NOMO-1 (cell line): Measurements from ENCODE around the gene C13orf46.
"Not testable (repeated sequence)": the region's sequence is repeated elsewhere in the genome, so short reads cannot be mapped to it uniquely, and the experiment has no call there.

Experiments
- DNase-seq, 2 experiments: peaks; one replicate each; lab custom pipeline; 2025; ENCODE audit not compliant: unreplicated experiment in 2 of 2; lab: John Stamatoyannopoulos, UW

The C13orf46 gene

DNA sequence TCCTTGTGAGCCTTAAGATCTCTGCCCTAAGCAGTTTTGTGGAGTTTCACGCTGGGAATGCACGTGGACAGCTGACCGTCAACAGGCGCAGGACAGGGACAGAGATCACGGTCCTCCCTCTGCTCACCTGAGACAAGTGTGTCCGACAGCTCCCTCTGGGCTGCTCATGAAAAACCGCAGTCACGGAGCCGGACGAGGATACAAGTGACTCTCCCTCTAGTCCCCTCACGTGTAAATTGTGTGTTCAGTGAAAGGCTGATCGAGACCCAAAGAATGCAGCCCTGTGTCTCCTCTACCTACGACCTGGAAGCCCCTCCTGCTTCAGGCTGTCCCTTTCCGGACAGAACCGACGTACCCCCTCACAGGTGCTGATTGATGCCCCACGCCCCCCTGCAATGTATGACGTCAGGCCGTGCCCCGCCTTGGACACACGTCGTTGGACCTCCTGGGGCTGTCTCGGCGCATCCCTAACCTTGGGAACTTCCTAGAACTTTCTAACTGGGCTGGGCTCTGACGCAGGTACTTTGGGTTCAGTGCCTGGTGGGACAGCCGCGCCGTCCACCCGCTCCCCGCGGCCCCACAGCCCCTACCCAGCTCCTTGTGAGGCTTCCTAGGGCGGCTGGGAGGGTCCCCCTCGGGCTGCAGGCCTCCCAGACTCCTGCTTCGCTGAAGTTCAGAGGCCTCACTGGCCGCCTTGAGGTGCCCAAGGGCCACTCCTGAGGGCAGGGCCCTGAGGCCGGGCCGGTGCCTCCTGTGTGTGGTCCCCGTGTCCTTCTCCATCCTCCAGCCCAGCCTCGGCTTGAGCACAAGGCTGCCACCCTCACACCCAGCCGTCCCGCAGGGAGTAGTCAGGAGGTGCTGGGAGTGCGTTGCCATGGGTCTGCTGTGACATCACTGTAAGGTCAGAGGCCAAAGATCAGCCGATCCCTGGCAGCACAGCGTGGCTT, at the start of gene C13orf46:
Gene C13orf46 (minus strand): TSS at position 859 of the 947 bp plus-strand sequence. CDS start 79 bp downstream, at position 780.
- no peak for DNase-seq

DNA sequence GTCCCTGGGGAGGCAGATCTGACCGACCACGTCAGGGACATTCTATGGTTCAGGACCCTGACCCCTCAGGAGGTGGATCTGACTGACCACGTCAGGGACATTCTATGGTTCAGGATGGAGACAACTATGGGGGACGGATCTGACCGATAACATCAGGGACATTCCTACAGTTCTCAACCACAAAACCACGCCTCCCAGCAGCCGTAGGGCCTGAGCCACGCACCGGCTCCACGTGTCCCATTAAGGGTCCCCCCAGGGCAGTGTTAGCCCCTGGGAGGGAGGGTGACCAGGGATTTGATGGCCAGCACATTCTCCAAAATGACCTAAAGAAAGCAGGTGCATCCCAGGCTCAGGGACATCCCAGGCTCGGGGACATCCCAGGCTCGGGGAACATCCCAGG, 49.0 kb upstream of the C13orf46 start:
- DNase-seq = no peak

DNA sequence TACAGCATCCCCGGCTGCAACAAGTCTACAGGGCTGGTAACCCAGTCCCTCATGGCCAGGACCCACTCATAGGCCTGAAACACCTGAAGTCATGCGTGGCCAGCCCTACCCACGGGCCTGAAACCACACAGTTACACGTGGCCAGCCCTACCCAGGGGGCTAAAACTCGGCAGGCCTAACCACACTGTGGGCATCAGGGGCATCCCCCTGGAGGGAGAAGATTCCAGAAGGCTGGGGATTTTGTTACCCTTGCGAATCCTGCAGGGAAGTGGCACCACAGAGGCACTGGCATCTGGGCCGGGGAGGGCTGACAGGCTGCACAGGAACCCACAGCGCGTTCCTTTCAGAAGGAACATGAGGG, 48.4 kb upstream of the C13orf46 start:
- no peak for DNase-seq

DNA sequence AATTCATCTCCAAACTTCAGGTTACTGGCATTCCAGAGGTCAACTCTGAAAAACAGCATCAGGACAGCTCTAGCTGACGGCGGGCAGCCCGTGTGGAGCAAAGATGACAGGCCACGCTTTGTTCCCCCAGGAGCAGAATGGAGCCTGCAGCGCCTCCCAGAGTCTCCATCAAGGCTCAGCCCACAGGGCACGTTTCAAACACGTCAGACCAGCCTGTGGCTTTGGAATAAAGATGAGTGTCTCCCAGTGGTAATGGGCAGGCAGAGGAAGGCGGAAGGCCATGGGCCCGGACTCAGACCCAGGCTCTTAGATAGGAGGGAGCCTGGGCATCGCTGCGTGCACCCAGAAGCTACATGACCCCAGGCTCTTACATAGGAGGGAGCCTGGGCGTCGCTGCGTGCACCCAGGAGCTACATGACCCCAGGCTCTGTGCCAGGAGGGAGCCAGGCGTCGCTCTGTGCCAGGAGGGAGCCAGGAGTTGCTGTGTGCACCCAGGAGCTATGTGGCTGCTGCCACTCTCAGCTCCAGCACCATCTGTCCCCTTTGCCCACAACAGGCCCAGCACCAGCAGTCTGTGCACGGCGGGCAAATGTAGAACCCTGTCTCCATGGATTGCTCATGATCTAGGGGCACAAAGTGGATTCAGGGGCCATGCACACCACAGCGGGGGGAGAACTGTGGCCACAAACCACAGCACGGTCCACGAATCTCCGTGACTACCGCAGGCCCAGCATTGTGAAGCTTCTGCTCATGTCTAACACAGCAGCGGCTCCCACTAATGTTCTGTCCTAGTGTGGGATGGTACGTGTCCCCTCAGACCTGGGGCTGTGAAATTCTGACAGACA, 47.8 kb upstream of the C13orf46 start:
- no peak for DNase-seq

DNA sequence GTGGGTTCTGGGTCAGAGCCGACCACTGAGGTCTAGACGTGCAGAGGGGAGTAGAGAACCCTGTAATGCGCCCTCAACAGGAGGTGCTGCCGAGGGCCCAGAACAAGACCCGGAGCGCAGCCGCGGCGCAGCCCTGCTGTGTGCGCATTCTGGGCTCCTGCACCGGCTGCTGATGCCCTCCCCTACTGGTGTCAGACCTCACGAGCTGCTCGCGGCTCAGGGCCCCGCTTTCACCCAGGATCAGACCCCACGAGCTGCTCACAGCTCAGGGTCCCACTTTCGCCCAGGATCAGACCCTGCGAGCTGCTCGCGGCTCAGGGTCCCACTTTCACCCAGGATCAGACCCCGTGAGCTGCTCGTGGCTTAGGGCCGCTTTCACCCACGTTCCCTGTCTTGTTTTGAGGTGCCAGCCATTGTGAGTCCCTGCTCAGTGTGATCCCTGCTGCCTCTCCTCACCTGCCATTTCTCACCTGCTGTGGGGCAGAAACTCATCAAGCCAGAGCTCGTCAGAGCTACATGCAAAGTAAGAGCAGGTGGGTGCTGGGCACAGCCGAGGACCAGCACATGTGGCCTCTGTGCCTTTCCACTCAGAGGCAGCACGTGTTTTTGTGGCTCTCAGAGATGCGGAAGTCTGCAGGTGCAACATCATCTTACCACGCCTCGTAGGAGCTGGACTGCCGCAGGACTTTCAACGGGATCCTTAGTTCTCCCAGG, 47.0 kb upstream of the C13orf46 start:
- no peak for DNase-seq

DNA sequence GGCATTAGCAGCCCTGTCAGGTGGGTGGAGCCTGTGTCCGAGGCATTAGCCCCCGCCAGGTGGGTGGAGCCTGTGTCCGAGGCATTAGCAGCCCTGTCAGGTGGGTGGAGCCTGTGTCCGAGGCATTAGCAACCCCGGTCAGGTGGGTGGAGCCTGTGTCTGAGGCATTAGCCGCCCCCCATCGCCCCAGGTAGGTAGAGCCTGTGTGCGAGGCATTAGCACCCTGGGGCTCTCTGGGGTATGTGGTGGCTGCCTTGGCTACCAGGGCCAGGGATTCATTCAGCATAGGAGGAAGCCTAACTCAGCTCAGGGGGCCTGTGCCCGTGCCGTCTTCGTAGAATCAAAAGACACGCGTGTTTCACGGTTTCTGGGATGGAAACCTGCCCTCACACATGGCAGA, 46.3 kb upstream of the C13orf46 start:
- not testable (repeated sequence) for DNase-seq

DNA sequence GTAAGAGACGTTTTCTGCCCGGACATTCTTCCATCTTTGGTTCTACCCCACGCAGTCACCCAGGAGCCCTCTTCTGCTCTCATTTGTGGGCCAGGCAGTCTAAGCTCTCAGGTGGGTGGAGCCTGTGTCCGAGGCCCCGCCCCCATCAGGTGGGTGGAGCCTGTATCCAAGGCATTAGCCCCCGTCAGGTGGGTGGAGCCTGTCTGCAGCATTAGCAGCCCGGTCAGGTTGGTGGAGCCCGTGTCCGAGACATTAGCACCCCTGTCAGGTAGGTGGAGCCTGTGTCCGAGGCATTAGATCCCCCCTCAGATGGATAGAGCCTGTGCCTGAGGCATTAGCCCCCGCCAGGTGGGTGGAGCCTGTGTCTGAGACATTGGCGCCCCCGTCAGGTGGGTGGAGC, 45.5 kb upstream of the C13orf46 start:
- no peak for DNase-seq

GRCh38 chr13:114018461-114019055, 44.7 kb upstream of the C13orf46 start:
- DNase-seq = no peak

GRCh38 chr13:114017966-114018365, 44.1 kb upstream of the C13orf46 start:
- no peak for DNase-seq

DNA sequence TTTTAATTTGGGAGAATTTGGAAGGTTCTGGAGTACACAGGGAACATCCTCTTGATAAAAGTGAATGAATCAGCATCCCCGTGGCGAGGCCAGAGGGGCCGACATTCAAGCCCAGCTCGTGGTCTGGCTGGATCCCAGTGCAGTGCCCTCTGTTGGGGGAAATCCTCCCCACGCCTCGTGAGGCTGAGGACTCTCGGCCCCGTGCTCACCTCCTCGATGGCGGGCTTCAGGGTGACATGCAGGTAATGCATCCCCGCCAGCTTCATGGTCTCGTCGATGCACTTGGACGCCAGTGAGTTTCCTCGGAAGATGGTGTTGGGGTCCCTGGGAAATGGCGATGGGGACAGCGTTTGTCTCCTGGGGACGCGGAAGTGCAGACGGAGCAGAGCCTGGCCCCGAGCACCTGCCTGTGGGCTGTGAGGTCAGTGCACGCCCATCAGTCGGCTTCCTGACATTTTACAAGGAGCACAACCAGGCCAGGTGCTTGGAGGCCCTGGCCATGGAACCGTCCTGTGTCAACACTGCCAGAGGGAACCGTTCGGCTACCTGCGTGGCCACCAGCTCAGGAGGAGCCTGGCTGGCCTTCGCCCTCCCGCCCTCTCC, 43.3 kb upstream of the C13orf46 start:
- DNase-seq = no peak

DNA sequence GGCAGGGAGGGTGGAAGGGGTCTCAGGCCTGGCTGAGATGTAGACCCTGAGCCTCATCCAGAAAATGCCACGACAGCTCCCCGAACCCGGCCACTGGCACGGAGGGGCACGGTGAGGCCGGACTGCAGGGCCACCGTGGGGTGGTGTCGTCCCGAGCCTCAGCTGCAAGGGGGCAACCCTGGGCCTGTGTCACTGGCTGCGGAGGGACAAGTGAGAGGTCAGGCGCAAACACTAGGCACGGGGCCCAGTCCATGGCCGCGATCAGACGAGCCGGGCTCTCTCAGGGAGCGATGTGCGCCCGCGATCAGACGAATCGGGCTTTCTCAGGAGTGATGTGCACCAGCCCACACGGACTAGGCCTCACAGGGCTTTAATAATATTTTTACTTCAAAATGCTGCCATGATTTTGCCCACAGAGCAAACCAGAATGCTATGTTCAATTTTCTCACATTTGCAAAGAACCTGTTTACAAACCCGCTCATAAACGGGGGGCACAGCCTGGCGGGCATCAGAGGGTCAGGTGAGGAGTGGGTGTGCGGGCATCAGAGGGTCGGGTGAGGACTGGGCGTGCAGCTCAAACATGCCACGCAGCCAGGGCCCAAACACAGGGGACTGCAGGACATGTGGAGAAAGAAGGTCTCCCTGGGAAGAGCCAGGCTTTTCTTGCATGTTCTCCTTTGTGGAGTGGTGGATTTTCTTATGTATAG, 42.6 kb upstream of the C13orf46 start:
- no peak for DNase-seq

- no peak for DNase-seq
These were observed 42.1 kb upstream of the C13orf46 start for GRCh38 chr13:114015969-114016295.

- no peak for DNase-seq
These were observed 41.5 kb upstream of the C13orf46 start for GRCh38 chr13:114015111-114015968.

DNA sequence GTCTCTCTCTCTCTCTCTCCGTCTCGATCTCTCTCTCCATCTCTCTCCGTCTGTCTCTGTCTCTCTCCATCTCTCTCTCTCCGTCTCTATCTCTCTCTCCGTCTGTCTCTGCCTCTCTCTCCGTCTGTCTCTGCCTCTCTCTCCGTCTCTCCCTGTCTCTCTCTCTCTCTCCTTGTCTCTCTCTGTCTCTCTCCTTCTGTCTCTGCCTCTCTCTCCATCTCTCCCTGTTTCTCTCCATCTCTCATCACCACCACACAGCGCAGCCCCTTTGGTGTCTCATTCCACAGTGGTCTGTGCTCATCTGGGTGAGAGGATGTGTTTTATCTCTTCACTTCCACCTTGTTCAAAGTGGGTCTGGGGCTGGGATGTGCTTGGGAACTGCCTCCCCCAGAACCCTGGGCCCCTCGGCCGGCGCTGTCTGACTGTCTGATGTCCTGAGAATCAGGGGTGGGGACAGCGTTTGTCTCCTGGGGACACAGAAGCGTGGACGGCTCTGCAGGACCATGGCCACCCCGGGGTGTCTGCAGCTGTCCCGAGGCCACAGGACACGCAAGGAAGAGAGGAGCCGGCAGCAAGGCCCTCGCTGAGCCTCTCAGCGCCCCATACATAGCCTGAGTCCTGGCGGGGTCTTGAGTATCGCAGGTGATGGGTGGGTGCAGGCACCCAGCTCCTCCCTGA, 40.2 kb upstream of the C13orf46 start:
- no peak for DNase-seq

DNA sequence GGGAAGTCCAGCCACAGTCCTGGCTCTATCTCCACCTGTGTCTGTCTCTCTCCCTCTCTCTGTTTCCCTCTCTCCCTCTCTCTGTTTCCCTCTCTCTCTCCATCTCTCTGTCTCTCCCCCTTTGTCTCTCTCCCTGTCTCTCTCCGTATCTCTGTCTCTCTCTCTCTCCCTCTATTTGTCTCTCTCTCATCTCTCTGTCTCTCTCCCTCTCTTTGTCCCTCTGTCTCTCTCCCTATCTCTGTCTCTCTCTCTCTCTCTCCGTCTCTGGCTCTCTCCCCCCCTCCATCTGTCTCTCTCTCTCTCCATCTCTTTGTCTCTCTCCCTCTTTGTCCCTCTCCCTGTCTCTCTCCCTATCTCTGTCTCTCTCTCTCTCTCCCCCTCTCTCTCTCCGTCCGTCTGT, 39.5 kb upstream of the C13orf46 start:
- DNase-seq = no peak

DNA sequence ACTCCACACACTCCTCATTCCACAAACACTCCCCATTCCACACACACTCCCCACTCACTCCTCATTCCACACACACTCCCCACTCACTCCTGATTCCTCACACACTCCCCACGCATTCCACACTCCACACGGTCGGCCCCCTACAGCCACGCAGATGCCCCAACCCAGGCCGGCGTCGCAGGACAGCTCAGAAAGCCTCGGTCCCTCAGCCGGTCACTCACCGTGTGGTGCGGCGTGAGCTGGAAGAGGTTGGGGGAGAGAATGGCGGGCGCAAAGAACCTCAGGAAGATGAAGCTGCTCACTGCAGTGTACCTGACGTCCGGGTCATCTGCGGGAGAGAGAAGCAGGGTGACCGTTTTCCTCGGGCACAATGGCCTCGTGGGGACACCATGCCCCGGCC, 39.0 kb upstream of the C13orf46 start:
- DNase-seq = no peak

DNA sequence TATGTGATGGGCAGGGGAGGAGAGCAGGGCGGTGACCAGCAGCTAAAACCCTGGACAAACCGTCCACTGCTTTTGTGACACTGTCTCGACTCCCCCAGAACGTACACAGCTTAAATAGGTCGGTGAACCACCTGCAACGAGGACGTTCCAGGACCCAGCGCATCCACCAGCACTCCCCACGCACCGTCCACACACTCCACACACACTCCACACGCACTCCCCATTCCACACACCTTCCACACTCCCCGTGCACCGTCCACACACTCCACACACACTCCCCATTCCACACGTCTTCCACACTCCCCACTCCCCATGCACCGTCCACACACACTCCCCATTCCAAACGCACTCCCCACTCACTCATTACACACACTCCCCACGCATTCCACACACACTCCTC, 38.3 kb upstream of the C13orf46 start:
- no peak for DNase-seq

GRCh38 chr13:114011226-114011625, 37.4 kb upstream of the C13orf46 start:
- DNase-seq = no peak
